ENCODE data around the gene DRAP1. TPM values are rescaled to one million over a fixed set of nuclear protein-coding genes. Genes with fewer than 3 reads are reported as not detected.

The DRAP1 gene
- total RNA-seq, 1 experiment from 2014 or later: 456 TPM

DNA sequence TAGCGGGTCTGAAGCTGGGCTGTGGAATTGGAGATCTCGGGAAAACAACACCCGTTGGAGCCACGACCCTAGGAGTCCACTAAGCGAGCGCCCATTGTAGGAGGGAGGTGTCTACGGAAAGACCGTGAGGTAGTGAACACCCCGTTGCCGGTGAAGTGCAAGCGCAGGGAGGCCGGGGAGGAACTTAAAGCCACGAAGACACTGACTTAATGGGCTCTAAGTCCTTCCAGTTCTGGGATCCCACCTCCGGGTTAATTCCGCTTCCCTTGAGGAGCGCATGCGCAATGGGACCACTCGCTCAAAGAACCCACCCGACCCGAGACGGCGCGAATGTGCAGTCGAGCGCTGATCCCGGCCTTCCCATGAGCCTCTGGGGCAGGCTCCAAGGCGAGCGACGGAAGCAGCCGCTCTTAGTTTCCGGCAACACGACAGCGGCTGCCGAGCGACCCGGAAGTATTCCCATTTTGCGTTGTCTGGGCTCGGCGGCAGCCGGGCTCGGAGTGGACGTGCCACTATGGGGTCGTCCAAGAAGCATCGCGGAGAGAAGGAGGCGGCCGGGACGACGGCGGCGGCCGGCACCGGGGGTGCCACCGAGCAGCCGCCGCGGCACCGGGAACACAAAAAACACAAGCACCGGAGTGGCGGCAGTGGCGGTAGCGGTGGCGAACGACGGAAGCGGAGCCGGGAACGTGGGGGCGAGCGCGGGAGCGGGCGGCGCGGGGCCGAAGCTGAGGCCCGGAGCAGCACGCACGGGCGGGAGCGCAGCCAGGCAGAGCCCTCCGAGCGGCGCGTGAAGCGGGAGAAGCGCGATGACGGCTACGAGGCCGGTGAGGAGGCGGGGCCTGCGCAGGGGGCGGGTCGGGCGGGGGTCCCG is 42.3 kb downstream of the DRAP1 start, which contains the start of gene SART1:
Gene SART1 (plus strand): TSS at position 468 of the 874 bp plus-strand sequence. CDS start 47 bp downstream, at position 515.
- peak; percentile 98 for DNase-seq (ENCODE audit: low read depth)

DNA sequence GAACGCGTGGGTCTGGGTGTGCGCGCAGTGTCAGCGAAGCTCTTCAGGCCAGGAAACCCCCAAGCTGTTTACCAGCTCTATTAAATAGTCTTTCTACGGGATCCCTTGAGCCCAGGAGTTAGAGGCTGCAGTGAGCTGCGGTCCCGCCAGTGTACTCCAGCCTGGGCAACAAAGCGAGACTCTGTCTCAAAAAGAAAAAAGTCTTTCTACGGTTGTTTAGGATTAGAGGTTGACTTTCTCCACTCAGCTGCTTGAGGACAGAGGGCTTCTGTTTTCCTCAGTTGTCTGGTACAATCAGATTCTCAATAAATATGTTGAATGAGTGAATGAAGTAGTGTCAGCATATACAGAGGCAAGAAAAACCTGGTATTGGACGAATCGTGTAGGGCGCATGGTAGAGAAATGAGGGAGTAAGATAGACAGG is 42.9 kb downstream of the DRAP1 start:
- DNase-seq (ENCODE audit: low read depth): no peak

DNA sequence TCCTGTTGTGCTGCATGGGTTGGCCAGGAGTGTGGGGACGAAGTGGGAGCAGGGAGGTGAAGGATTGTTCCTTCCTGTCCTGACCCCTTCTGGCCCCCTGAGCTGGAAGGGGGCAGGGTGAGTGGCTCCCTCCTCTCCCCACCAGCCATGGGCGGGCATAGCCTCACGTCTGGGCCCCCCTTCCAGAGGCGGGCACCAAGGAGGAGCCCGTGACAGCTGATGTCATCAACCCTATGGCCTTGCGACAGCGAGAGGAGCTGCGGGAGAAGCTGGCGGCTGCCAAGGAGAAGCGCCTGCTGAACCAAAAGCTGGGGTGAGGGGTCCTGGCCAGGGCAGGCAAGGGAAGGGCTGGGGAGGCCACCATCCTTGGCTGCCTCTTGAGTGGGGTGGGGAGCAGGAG is 45.7 kb downstream of the DRAP1 start:
- no peak for DNase-seq (ENCODE audit: low read depth)

DNA sequence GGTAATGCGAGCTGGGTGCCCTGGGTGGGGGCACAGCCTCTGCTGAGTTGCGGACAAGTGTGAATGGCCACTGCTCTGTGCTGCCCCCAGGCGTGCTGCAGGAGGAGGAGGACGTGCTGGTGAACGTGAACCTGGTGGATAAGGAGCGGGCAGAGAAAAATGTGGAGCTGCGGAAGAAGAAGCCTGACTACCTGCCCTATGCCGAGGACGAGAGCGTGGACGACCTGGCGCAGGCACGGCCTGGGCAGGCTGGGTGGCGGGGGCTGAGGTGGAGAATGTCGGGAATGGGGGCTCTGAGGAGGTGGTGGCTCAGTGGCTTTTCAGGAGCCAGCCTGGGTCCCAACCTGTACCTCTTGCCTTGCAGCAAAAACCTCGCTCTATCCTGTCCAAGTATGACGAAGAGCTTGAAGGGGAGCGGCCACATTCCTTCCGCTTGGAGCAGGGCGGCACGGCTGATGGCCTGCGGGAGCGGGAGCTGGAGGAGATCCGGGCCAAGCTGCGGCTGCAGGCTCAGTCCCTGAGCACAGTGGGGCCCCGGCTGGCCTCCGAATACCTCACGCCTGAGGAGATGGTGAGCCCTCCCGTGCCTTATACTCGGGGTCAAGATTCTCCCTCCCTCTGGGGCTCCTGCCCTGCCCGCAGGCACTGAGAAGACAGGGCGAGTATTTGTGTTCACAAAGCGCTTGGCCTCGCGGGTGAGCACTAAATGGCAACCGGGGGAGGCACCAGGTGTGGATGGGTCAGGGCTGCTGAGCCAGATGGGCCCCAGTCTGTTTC is 46.9 kb downstream of the DRAP1 start:
- no peak for DNase-seq (ENCODE audit: low read depth)

DNA sequence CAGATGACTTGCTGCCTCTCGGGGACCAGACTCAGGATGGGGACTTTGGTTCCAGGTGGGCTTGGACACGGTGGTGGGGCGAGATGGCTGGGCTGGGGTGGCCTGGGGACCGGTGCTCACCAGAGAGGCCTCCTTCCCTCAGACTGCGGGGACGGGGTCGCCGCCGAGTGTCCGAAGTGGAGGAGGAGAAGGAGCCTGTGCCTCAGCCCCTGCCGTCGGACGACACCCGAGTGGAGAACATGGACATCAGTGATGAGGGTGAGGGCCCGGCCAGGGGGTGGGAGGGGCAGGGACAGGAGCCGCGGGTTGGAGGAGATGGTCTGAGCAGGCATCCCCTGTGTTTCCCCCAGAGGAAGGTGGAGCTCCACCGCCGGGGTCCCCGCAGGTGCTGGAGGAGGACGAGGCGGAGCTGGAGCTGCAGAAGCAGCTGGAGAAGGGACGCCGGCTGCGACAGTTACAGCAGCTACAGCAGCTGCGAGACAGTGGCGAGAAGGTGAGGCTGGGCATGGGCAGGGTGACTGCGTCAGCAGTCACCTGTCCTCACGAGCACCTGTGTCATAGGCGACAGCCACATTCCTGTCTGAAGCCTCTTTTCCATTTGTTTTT is 48.2 kb downstream of the DRAP1 start:
- DNase-seq (ENCODE audit: low read depth): no peak

DNA sequence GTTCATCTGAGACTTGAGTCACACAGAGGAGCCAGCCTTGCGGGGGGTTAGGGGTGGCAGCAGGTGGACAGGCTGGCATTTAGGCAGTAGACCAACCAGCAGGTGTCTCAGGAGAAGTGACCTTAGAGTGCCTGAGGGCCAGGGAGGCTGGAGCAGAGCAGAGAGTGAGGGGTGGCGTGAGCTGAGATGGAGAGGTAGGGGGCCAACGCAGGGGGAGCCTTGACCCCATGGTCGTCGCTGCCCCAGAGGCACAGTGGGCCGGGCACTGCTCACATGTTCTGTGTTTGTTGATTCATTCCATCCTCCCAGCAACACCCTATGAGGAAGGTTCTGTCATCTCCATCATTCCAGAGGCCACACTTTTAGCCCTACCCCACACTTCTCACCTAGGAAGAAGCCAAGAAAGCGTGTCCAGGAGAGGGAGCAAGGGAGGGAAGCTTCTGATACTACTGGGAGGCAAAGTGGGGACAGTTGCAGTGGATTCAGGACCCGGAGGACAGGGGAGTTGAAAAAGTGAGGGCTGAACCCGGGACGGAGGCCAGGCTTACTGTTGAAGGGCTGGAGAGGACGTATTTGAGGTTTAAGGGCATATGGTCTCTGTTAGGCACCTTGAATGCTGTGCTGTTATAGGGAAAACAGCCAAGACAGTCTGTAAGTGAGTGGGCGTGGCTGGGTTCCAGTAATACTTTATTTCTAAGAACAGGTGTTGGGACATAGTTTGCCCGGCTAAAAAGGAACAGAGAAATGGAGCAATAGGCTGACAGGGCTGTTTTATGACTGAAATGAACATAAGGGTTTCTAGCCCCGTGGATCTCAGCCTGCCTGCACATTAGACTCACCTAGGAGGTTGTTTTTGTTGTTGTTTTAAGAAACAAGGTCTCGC is 49.6 kb downstream of the DRAP1 start:
- no peak for DNase-seq (ENCODE audit: low read depth)

Other genes starting within 250 kb of the DRAP1 start
- gene KAT5, start 207.2 kb upstream of the DRAP1 start, total RNA-seq (2014; rRNA removed; shearing (Covaris generic)): 21.6 and 37.8 TPM in 2 replicates
- 45.0 and 48.2 TPM in 2 replicates for gene RNASEH2C, start 198.6 kb upstream of the DRAP1 start, total RNA-seq (2014; rRNA removed; shearing (Covaris generic))
- gene AP5B1, start 138.4 kb upstream of the DRAP1 start, total RNA-seq (2014; rRNA removed; shearing (Covaris generic)): 5.9 and 13.0 TPM in 2 replicates
- not detected in 2 replicates for gene OVOL1, start 132.4 kb upstream of the DRAP1 start, total RNA-seq (2014; rRNA removed; shearing (Covaris generic))
- gene SNX32, start 85.5 kb upstream of the DRAP1 start, total RNA-seq (2014; rRNA removed; shearing (Covaris generic)): 0.12 TPM in 1 of 2 replicates, not detected in the other
- gene CFL1, start 61.2 kb upstream of the DRAP1 start, total RNA-seq (2014; rRNA removed; shearing (Covaris generic)): 1,801 and 2,276 TPM in 2 replicates
- gene MUS81, start 59.0 kb upstream of the DRAP1 start, total RNA-seq (2014; rRNA removed; shearing (Covaris generic)): 22.7 and 42.4 TPM in 2 replicates
- gene EFEMP2, start 46.6 kb upstream of the DRAP1 start, total RNA-seq (2014; rRNA removed; shearing (Covaris generic)): 14.4 and 25.3 TPM in 2 replicates
- gene CTSW, start 39.6 kb upstream of the DRAP1 start, total RNA-seq (2014; rRNA removed; shearing (Covaris generic)): 0.49 and 1.5 TPM in 2 replicates
- gene FIBP, start 31.0 kb upstream of the DRAP1 start, total RNA-seq (2014; rRNA removed; shearing (Covaris generic)): 149 and 165 TPM in 2 replicates
- 57.1 and 95.3 TPM in 2 replicates for gene CCDC85B, start 28.8 kb upstream of the DRAP1 start, total RNA-seq (2014; rRNA removed; shearing (Covaris generic))
- gene FOSL1, start 19.0 kb upstream of the DRAP1 start, total RNA-seq (2014; rRNA removed; shearing (Covaris generic)): 253 and 286 TPM in 2 replicates
- 39.1 and 47.9 TPM in 2 replicates for gene C11orf68, start 364 bp upstream of the DRAP1 start, total RNA-seq (2014; rRNA removed; shearing (Covaris generic))
- gene TSGA10IP, start 26.1 kb downstream of the DRAP1 start, total RNA-seq (2014; rRNA removed; shearing (Covaris generic)): not detected in 2 replicates
- gene SART1, start 42.3 kb downstream of the DRAP1 start, total RNA-seq (2014; rRNA removed; shearing (Covaris generic)): 60.3 and 102 TPM in 2 replicates
- gene EIF1AD, start 82.7 kb downstream of the DRAP1 start, total RNA-seq (2014; rRNA removed; shearing (Covaris generic)): 46.0 and 46.9 TPM in 2 replicates
- 97.1 and 106 TPM in 2 replicates for gene BANF1, start 83.1 kb downstream of the DRAP1 start, total RNA-seq (2014; rRNA removed; shearing (Covaris generic))
- 0.20 TPM in 1 of 2 replicates, not detected in the other for gene CST6, start 92.6 kb downstream of the DRAP1 start, total RNA-seq (2014; rRNA removed; shearing (Covaris generic))
- gene CATSPER1, start 107.1 kb downstream of the DRAP1 start, total RNA-seq (2014; rRNA removed; shearing (Covaris generic)): 1.6 TPM in 2 replicates
- not detected in 2 replicates for gene GAL3ST3, start 129.7 kb downstream of the DRAP1 start, total RNA-seq (2014; rRNA removed; shearing (Covaris generic))
- gene SF3B2, start 132.9 kb downstream of the DRAP1 start, total RNA-seq (2014; rRNA removed; shearing (Covaris generic)): 164 and 233 TPM in 2 replicates
- gene PACS1, start 150.8 kb downstream of the DRAP1 start, total RNA-seq (2014; rRNA removed; shearing (Covaris generic)): 24.2 and 32.7 TPM in 2 replicates